GM06990 (cell line): ENCODE data around the gene CMAS.
"Not testable (repeated sequence)": the region's sequence is repeated elsewhere in the genome, so short reads cannot be mapped to it uniquely, and the experiment has no call there.

Experiments used
- DNase-seq: peaks from one replicate; pipeline ENCODE4 v3.0.0-alpha.2; 2011; ENCODE audit not compliant: insufficient read length; ENCODE audit errors: extremely low read depth
- H3K27me3 ChIP-seq: replicated peaks from 2 replicates; pipeline ENCODE4 v1.6.0; 2011; ENCODE audit warnings: low read length; ENCODE audit not compliant: control insufficient read depth, insufficient read depth
- H3K36me3 ChIP-seq: 2 replicates; pipeline ENCODE4 v1.5.1; 2011; ENCODE audit warnings: low read length; ENCODE audit not compliant: control insufficient read depth, insufficient read depth
- H3K4me3 ChIP-seq: replicated peaks from 2 replicates; pipeline ENCODE4 v1.5.1; 2011; ENCODE audit warnings: low read depth, mild to moderate bottlenecking, control low read depth, low read length
- CTCF ChIP-seq: IDR thresholded peaks from 2 replicates; pipeline ENCODE4 v1.5.1; 2011; ENCODE audit warnings: low read length, control low read depth, mild to moderate bottlenecking, inconsistent platforms; ENCODE audit not compliant: insufficient read depth, poor library complexity, severe bottlenecking

CMAS gene

GRCh38 chr12:22046090-22046967, at the start of gene CMAS:
CMAS (plus strand) TSS chr12:22046218; CDS start chr12:22046304, 86 bp downstream.
- peak; percentile 83 for DNase-seq
- Histone ChIP-seq H3K36me3 (no peaks in the 10 kb centered on the region), H3K4me3 (peak within 1 kb of the TSS; percentile 92), H3K27me3 (no peaks in the 10 kb centered on the region)
- no peak for TF ChIP-seq CTCF

GRCh38 chr12:21998295-21998694, 47.7 kb upstream of the CMAS start:
- no peak for DNase-seq

GRCh38 chr12:21998782-21999181, 47.2 kb upstream of the CMAS start:
- Histone ChIP-seq H3K27me3 (no peaks in the 10 kb centered on the region), H3K36me3 (no peaks in the 10 kb centered on the region), H3K4me3 (no peak overlapping the region)
- no peak for TF ChIP-seq CTCF
- DNase-seq, result no peak

More at GRCh38 chr12:21998295-21998694, 47.7 kb upstream of the CMAS start:
- Histone ChIP-seq H3K36me3 (no peaks in the 10 kb centered on the region), H3K27me3 (no peaks in the 10 kb centered on the region), H3K4me3 (no peak overlapping the region)
- no peak for TF ChIP-seq CTCF

GRCh38 chr12:22002430-22002829, 43.6 kb upstream of the CMAS start:
- no peaks in the 10 kb centered on the region for H3K27me3 ChIP-seq
- H3K36me3 ChIP-seq, result no peaks in the 10 kb centered on the region
- no peak overlapping the region for H3K4me3 ChIP-seq
- no peak for DNase-seq
- TF ChIP-seq CTCF, result no peak

GRCh38 chr12:22007794-22008193, 38.2 kb upstream of the CMAS start:
- not testable (repeated sequence) for H3K27me3 ChIP-seq, H3K4me3 ChIP-seq, H3K36me3 ChIP-seq, DNase-seq

GRCh38 chr12:22008196-22008595, 37.8 kb upstream of the CMAS start:
- Histone ChIP-seq H3K36me3 (no peaks in the 10 kb centered on the region), H3K4me3 (no peak overlapping the region), H3K27me3 (no peaks in the 10 kb centered on the region)
- TF ChIP-seq CTCF, result no peak
- no peak for DNase-seq
